Sigmoid colon (tissue), 7 donors: ENCODE measurements around the gene GRB10. TPM values are rescaled to one million over a fixed set of nuclear protein-coding genes. Genes with fewer than 3 reads are reported as not detected.

Experiments used
- DNase-seq: peaks from one replicate; pipeline ENCODE4 v3.0.0-alpha.2; 2019
- H3K27ac ChIP-seq, 4 donors: fragments of 200-600 bp; sonication (generic); one replicate each; pipeline ENCODE4 v1.5.1; 2016 to 2019; ENCODE audit warnings: mild to moderate bottlenecking in 1 of 4
- H3K27me3 ChIP-seq, 3 donors: fragments of 200-600 bp; sonication (generic); one replicate each; pipeline ENCODE4 v1.5.1; 2019; ENCODE audit warnings: mild to moderate bottlenecking in 1 of 3
- H3K36me3 ChIP-seq, 4 donors: fragments of 200-600 bp; sonication (generic); one replicate each; pipeline ENCODE4 v1.5.1; 2016 to 2019
- H3K4me1 ChIP-seq, 4 donors: fragments of 200-600 bp; sonication (generic); one replicate each; pipeline ENCODE4 v1.5.1; 2017 to 2019
- H3K4me3 ChIP-seq, 4 donors: fragments of 200-600 bp; sonication (generic); one replicate each; pipeline ENCODE4 v1.5.1; 2017 to 2019; ENCODE audit warnings: mild to moderate bottlenecking in 2 of 4, moderate library complexity in 1 of 4
- H3K9me3 ChIP-seq, 4 donors: fragments of 200-600 bp in 3 of 4; sonication (generic) in 3 of 4; one replicate each; pipeline versions ENCODE4 v1.5.1 to v1.6.1; 2013 to 2019
- CTCF ChIP-seq, 4 experiments: fragments of 450-650 bp in 3 of 4; fragments of 200-600 bp in 1 of 4; IDR thresholded peaks; one replicate each; pipeline ENCODE4 v1.5.1; 2016 to 2019; ENCODE audit warnings: antibody characterized with exemption in 4 of 4, mild to moderate bottlenecking in 3 of 4, moderate library complexity in 2 of 4
- EP300 ChIP-seq, 4 donors: sonication (generic); formaldehyde crosslinking; IDR thresholded peaks; one replicate each; pipeline ENCODE4 v1.6.1; 2017; ENCODE audit warnings: antibody characterized with exemption in 4 of 4
- POLR2A ChIP-seq, 2 donors: fragments of 450-650 bp; IDR thresholded peaks; one replicate each; pipeline ENCODE4 v1.6.1; 2016; ENCODE audit warnings: antibody characterized with exemption in 2 of 2, mild to moderate bottlenecking in 2 of 2, moderate library complexity in 2 of 2
- POLR2AphosphoS5 ChIP-seq, 4 donors: sonication (generic); formaldehyde crosslinking; IDR thresholded peaks; one replicate each; pipeline ENCODE4 v1.6.1; 2017; ENCODE audit warnings: antibody characterized with exemption in 4 of 4
- WGBS, 2 donors: extraction: QIAGEN DNeasy Blood & Tissue Kit; methylation state at CpG; one replicate each; pipeline ENCODE4 v1.1.7; 2013; 5-methylcytosine and 5-hydroxymethylcytosine counted together
- intact Hi-C: fragments of 100-400 bp; cut with DNase I; formaldehyde crosslinking; loops from one replicate; pipeline ENCODE4 v1.15.1; 2023
- polyA plus RNA-seq, 3 donors: library from polyadenylated mRNA; stranded (reverse); fragments of 200-250 nt; gene quantifications; one replicate each; pipeline ENCODE4 v1.2.3, GENCODE V29; 2013
- total RNA-seq, 4 donors: library from RNA; depleted of rRNA; stranded (reverse); fragments of >200 nt; gene quantifications; one replicate each; pipeline ENCODE4 v1.1.0, GENCODE V29; 2016
- donor health status: healthy with polysubstance abuse.
- donor health status: Bipolar disorder and iron deficiency.
- donor health status: healthy.

GRB10 gene
- total and polyA plus RNA-seq, 7 donors = 2.1 to 83.6 (median 49.2) TPM

GRCh38 chr7:50625360-50625759 lies 157.3 kb downstream of the GRB10 start:
- no peak for TF ChIP-seq EP300 (IDR thresholded peaks at IDR 0.05)
- no peak for TF ChIP-seq CTCF (IDR thresholded peaks at IDR 0.05)
- no peak for TF ChIP-seq POLR2A (IDR thresholded peaks at IDR 0.05)
- TF ChIP-seq POLR2AphosphoS5 (IDR thresholded peaks at IDR 0.05) = no peak
- Histone ChIP-seq H3K27ac (no peak overlapping the region), H3K9me3 (no peaks in the 10 kb centered on the region), H3K27me3 (no peaks in the 10 kb centered on the region), H3K4me3 (no peak overlapping the region), H3K36me3 (peaks cover 0 to 21% (median 4%) of the 10 kb centered on the region in 4 donors), H3K4me1 (peaks cover 0 to 45% (median 38%) of the 10 kb centered on the region in 4 donors)
- intact Hi-C loops = no loop called here
- 86 to 94% methylated on average over 5 of the region's 5 CpGs for WGBS, 2 donors
- DNase-seq = no peak

- 82 to 88% methylated on average over 2 of the region's 2 CpGs for WGBS, 2 donors
- peak; percentile 74 for DNase-seq
- Histone ChIP-seq H3K27me3 (no peaks in the 10 kb centered on the region), H3K36me3 (peaks cover 0 to 28% (median 7%) of the 10 kb centered on the region in 4 donors), H3K9me3 (no peaks in the 10 kb centered on the region), H3K27ac (peak overlapping the region in 2 of 4 donors; percentile 45 to 46), H3K4me3 (no peak overlapping the region), H3K4me1 (peaks cover 0 to 39% (median 32%) of the 10 kb centered on the region in 4 donors)
- TF ChIP-seq CTCF (IDR thresholded peaks at IDR 0.05) (no peak), EP300 (IDR thresholded peaks at IDR 0.05) (peak in 3 of 4 donors; percentile 49 to 69 (median 63)), POLR2AphosphoS5 (IDR thresholded peaks at IDR 0.05) (peak; percentile 56 to 89 (median 82))
- intact Hi-C loops = no loop called here
These were observed 159.9 kb downstream of the GRB10 start for GRCh38 chr7:50622821-50623220.

- Histone ChIP-seq H3K4me3 (no peak overlapping the region), H3K4me1 (peaks cover 0 to 39% (median 32%) of the 10 kb centered on the region in 4 donors), H3K27me3 (no peaks in the 10 kb centered on the region), H3K27ac (peak overlapping the region in 2 of 4 donors; percentile 25 to 45), H3K9me3 (no peaks in the 10 kb centered on the region), H3K36me3 (peaks cover 0 to 34% (median 7%) of the 10 kb centered on the region in 4 donors)
- TF ChIP-seq CTCF (IDR thresholded peaks at IDR 0.05) (no peak), POLR2A (IDR thresholded peaks at IDR 0.05) (no peak), EP300 (IDR thresholded peaks at IDR 0.05) (no peak), POLR2AphosphoS5 (IDR thresholded peaks at IDR 0.05) (no peak)
- intact Hi-C loops = no loop called here
- WGBS, 2 donors = 82 to 87% methylated on average over 11 of the region's 11 CpGs
- no peak for DNase-seq
These were observed 160.7 kb downstream of the GRB10 start for GRCh38 chr7:50621973-50622490.

- 77 to 82% methylated on average over 8 of the region's 8 CpGs for WGBS, 2 donors
- H3K27ac ChIP-seq = peak overlapping the region in 2 of 4 donors; percentile 2 to 54
These were observed 161.5 kb downstream of the GRB10 start for GRCh38 chr7:50621206-50621605.

More at GRCh38 chr7:50621206-50621605, 161.5 kb downstream of the GRB10 start:
- H3K4me1 ChIP-seq = peaks cover 0 to 39% (median 32%) of the 10 kb centered on the region in 4 donors
- TF ChIP-seq POLR2A (IDR thresholded peaks at IDR 0.05) = no peak
- no peak for TF ChIP-seq EP300 (IDR thresholded peaks at IDR 0.05)
- no peak for TF ChIP-seq POLR2AphosphoS5 (IDR thresholded peaks at IDR 0.05)
- no peak for TF ChIP-seq CTCF (IDR thresholded peaks at IDR 0.05)
- H3K36me3 ChIP-seq = peaks cover 0 to 34% (median 4%) of the 10 kb centered on the region in 4 donors
- intact Hi-C loops = no loop called here
- no peaks in the 10 kb centered on the region for H3K27me3 ChIP-seq
- no peak overlapping the region for H3K4me3 ChIP-seq
- H3K9me3 ChIP-seq = no peaks in the 10 kb centered on the region
- no peak for DNase-seq
